HG02642 (cell line): ENCODE measurements around the gene NEURL1B.

Experiments used
- ATAC-seq: cut with Tn5 transposase; IDR thresholded peaks from one replicate; pipeline ENCODE4 v1.9.1; 2021; ENCODE audit warnings: mild to moderate bottlenecking; ENCODE audit not compliant: unreplicated experiment, poor library complexity

Gene NEURL1B

GRCh38 chr5:172690258-172691075 is 49.4 kb downstream of the NEURL1B start:
- peak; percentile 49 for ATAC-seq

- no peak for ATAC-seq
These were observed 50.8 kb downstream of the NEURL1B start for GRCh38 chr5:172691886-172692285.

- no peak for ATAC-seq
These were observed 51.4 kb downstream of the NEURL1B start for GRCh38 chr5:172692451-172692850.

DNA sequence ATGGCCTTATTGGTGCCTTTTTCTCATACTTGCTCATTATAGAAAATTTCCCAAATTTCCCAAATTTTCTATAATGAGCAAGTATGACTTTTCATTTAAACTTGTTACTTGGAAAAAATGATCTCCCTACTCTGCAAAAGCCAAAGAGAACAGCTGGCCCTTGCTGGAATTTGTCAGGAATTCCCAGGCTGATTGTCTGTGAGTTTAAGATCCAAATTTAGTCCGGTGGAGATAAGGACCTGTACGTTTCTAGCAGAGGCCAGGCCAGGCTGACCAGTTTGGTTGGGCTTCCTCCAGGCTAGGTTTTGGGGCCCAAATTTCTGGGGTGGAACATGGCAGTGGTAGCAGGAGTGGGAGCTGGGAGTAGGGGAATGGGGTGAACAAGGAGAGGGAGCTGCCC is 51.9 kb downstream of the NEURL1B start:
- no peak for ATAC-seq

GRCh38 chr5:172694061-172694460 is 53.0 kb downstream of the NEURL1B start:
- no peak for ATAC-seq

DNA sequence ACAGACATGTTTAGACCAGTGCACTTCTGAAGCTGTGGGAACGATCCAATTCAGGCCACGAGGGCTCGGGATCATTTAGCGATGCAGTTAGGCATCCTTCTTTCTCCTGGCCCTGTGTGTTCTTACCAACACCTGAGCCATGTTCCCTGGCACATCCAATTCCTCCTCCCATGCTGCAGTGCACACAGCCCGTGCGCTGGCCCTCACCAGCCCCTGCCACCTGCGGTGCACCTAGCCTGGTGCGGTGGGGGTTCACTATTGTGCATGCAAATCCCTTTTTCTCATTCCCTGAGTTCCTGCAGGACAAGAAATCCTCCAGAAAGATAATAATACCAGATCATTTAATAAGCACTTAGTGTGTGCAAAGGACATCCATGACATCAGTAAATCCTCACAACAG is 53.5 kb downstream of the NEURL1B start:
- no peak for ATAC-seq

DNA sequence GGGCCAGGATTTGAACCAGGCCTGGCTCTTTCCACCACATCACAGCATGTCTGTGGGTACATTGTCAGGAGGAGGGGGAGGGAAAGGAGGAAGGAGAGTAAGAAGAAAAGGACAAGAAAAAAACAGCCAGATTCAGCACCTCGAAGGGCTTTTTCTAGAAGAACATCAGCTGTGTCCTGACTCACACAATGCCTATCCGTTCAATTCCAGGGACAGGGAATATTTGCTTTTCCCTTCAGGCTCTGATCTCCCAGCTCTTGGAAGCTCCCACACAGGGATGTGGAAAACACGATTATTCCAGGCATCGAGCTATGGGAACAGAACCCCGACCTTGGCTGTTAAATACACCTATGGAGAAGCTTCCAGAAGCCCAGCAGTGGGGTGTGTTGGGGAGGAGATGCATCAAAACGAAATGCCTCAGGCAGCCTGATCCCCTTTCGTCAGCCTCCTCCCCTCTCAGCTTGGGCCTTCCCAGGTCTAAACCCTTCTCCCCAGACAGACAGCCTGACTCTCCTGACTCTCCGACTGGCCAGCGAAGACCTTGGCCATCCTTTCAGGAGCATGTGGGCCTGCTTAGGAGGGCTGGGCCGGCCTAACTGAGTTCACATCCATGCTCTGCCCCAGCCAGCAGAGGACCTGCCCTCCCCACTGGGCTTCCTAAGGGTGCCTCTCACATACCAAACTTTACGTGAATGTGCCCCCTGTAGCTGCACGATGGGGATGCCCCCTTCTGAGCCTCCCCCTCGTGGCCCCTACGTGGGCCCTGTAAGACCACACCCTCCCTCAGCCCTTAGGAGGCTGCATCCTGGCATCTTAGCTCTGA is 54.4 kb downstream of the NEURL1B start:
- no peak for ATAC-seq

DNA sequence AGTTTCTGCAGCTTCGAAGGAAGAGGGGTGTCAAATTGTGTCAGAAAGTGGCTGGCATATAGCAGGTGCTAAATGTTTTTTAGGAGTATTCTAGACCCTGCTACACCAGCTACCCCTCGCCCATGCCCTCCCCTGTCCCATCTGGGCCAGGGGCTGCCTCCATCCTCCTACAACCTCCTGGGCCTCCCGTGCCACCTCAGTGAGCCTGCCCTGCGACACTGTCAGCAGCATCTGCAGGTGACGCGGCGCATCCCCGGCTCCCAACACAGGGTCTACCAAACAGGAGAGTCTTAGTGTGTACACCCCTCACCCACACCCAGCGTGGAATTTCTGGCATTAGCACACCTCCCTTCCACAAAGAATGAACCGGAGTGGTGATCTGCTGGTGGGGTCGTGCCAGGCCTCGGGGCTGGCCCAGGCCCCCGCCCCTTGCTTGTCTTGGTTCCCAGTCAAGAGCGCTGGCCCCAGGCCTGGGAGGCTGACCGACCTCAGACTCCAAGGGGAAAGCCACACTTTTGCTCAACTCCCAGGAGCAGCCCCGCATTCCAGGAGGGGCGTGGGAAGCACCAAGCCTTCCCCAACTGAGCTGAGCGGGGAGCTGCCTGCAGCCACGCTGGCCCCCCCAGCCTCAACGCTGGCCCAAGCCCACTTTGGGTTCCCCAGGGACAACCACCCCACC is 55.2 kb downstream of the NEURL1B start:
- ATAC-seq = no peak

- peak; percentile 84 for ATAC-seq
These were observed 56.4 kb downstream of the NEURL1B start for GRCh38 chr5:172697123-172698121.

DNA sequence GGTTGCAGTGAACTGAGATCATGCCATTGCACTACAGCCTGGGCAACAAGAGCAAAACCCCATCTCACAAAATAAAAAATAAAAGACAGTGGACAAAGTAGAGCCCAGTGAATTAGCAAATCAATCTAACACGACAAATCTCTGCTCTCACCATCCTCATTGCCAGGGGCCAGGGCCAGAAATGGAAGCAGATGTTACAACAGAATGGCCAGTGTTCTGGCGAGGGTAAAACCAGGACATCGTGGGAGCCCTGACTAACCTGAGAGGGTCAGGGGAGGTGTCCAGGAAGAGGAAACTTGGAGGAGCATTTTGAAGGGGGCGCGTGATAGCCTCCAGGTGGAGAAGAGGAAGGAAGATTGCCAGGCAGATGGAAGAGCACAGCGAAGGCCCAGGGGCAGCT is 58.4 kb downstream of the NEURL1B start:
- no peak for ATAC-seq

GRCh38 chr5:172699999-172700364 is 58.9 kb downstream of the NEURL1B start:
- no peak for ATAC-seq

DNA sequence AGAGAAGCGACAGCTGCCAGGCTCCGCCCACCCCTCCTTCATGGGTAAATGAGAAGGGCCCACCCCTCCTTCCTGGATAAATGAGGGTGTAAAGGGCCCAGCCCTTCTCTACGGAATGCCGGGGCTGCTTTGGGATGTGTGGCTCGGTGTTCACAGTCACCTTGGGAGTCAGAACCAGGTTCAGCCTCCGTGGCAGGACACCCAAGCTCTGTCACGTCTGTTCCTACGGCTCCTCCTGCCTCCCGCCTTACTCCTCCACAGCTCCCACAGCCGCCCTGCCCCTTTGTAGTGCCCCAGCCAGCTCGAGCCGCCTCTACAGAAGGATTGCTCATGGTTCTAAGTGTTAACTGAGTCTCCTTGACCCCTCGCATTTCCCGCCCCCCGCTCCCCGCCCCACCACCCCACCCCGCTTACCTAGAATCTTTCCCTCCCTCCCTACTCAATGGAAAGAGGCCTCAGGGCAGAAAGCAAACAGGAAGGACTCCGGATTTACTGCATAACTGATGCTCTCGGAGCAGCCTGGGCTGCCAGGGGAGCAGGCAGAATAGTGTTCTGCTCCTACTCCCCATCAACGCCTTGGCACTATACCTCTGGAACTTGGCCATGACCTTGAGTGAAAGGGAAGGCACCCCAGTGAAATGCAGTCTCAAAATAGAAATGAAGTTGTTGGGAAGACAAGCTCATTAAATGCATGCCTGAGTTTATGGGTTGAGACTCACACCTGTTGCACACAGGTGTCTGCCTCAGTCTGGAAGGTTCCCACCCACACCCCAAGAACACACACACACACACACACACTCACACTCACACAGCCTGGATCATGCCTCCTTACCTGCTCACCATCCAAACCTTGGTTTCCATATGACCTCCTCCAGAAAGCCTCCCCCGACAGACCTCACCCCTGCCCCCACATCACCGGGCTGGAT is 59.6 kb downstream of the NEURL1B start:
- ATAC-seq = no peak

- no peak for ATAC-seq
These were observed 60.2 kb downstream of the NEURL1B start for GRCh38 chr5:172701291-172701656.

DNA sequence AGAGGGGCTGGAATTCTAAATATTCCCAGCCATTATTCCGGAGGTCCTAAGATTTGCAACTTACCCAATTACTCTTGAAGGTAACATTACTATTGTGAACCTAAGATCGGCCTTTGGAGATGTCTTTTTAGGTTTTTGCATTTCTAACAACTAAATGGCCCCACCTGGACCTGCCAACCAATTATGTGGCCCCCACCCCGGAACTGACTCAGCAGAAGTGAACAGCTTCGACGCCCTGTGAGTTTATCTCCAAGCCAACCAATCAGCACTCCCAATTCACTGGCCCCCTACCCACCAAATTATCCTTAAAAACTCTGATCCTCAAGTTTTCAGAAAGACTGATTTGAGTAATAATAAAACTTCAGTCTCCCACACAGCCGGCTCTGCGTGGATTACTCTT is 62.9 kb downstream of the NEURL1B start:
- no peak for ATAC-seq

DNA sequence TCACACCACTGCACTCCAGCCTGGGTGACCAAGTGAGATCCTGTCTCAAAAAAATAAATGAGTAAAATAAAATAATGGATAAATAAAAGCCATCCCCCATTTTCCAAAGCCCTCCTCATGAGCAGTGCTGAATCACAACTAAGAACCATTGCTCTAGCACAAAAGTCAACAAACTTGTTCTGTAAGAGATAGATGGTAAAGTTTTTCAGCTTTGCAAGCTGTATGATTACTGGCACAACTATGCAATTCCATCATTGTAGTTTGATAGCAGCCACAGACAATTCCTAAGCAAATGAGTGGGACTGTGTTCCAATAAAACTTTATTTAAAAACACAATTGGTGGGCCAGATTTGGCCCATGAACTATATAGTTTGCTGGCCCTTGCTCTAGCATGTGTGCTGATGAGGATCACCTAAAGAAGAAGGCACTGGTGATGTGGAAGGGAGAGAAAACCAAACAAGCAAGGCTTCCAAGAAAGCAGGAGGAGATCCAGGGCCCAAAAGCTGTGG is 64.6 kb downstream of the NEURL1B start:
- ATAC-seq = no peak

DNA sequence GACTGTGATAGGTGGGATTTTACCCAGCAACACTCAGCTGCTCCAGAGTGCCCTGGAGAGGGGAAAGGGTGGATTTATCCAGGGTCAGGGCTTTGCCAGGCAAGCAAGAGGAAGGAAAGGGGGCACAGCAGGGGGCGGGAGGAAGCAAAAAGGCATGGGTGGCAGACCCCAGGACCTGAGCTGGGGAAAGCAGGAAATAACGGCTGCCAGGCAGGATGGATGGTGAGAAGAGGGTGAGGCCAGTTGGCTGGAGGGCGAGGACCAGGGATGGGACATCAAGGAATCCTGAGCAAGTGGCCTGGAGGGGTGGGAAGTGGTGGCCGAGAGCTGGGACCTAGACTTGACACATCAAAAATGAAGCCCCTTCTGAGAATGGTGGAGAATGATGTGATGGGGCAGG is 65.7 kb downstream of the NEURL1B start:
- ATAC-seq = no peak

- no peak for ATAC-seq
These were observed 66.5 kb downstream of the NEURL1B start for GRCh38 chr5:172707285-172708182.

GRCh38 chr5:172708183-172708505 is 67.1 kb downstream of the NEURL1B start:
- no peak for ATAC-seq
